ENCODE measurements around the gene PDE1A. TPM values are rescaled to one million over a fixed set of nuclear protein-coding genes. Genes with fewer than 3 reads are reported as not detected.

The PDE1A gene
- total RNA-seq, 2 experiments from 2014 or later, result not detected

DNA sequence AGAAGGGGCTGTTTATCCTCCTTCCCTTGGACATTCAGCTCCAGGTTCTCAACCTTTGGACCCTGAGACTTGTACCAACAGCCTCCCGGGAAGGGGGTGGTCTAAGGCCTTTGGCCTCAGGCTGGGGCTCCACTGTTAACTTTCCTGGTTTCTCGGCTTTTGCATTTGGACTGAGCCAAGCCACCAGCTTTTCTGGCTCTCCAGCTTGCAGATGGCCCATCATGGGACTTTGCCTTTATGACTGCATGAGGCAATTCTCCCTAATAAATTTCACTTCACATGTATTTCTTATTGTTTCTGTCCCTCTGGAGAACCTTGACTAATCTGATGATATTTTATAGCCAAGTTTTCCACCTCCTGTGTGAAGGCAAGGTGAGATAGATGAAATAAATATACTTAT lies 260.4 kb downstream of the PDE1A start:
- Histone ChIP-seq H3K36me3 (ENCODE audit: insufficient read depth, low read length) (no peaks in the 10 kb centered on the region), H3K27ac (ENCODE audit: low read depth in 1 of 2, low read length in 2 of 2) (no peak overlapping the region), H3K4me1 (ENCODE audit: insufficient read depth, low read length) (no peaks in the 10 kb centered on the region), H3K4me3 (ENCODE audit: low read length) (no peak overlapping the region), H3K9me3 (ENCODE audit: control insufficient read depth in 1 of 2, insufficient read depth in 1 of 2, low read length in 2 of 2) (no peaks in the 10 kb centered on the region), H3K27me3 (ENCODE audit: control insufficient read depth in 1 of 2, insufficient read depth in 2 of 2, low read length in 2 of 2) (no peaks in the 10 kb centered on the region)
- ATAC-seq (ENCODE audit: poor library complexity) (no peak), DNase-seq (no peak)
- intact Hi-C loops (cut with DNase I, micrococcal nuclease), result no loop called here
- no peaks in the 10 kb centered on the region for H3K36me3 Mint-ChIP-seq (ENCODE audit: low read depth)
- ChIA-PET POLR2A (no interaction called here), CTCF (no interaction called here)
- H3K4me3 Mint-ChIP-seq, result no peak overlapping the region
- no peaks in the 10 kb centered on the region for H3K9me3 Mint-ChIP-seq
- peaks cover 8% of the 10 kb centered on the region for H3K27me3 Mint-ChIP-seq
- H3K4me1 Mint-ChIP-seq (ENCODE audit: low read depth), result no peaks in the 10 kb centered on the region
- no peak overlapping the region for H3K27ac Mint-ChIP-seq
- TF ChIP-seq, protein P1, sequence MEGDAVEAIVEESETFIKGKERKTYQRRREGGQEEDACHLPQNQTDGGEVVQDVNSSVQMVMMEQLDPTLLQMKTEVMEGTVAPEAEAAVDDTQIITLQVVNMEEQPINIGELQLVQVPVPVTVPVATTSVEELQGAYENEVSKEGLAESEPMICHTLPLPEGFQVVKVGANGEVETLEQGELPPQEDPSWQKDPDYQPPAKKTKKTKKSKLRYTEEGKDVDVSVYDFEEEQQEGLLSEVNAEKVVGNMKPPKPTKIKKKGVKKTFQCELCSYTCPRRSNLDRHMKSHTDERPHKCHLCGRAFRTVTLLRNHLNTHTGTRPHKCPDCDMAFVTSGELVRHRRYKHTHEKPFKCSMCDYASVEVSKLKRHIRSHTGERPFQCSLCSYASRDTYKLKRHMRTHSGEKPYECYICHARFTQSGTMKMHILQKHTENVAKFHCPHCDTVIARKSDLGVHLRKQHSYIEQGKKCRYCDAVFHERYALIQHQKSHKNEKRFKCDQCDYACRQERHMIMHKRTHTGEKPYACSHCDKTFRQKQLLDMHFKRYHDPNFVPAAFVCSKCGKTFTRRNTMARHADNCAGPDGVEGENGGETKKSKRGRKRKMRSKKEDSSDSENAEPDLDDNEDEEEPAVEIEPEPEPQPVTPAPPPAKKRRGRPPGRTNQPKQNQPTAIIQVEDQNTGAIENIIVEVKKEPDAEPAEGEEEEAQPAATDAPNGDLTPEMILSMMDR (IDR thresholded peaks at IDR 0.05), result no peak

DNA sequence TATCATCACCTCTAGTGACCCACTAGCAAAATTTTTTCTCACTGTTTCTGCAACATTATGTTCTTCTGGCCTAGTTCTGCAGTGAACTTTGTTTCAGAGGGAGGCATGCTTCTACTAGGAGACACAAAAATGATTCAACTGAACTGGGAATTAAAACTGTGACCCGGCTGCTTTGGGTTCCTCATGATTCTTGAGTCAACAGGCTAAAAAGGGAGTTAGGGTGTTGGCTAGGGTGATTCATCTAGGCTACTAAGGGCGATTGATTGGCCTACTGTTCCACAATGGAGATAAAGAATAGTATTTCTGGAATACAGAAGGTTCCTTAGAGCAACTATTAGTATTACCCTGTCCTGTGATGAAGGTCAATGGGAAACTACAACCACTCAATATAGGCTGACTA lies 261.6 kb downstream of the PDE1A start:
- Mint-ChIP-seq H3K4me3 (no peak overlapping the region), H3K27ac (no peak overlapping the region), H3K27me3 (peaks cover 8% of the 10 kb centered on the region), H3K9me3 (no peaks in the 10 kb centered on the region), H3K4me1 (ENCODE audit: low read depth) (no peaks in the 10 kb centered on the region), H3K36me3 (ENCODE audit: low read depth) (no peaks in the 10 kb centered on the region)
- Histone ChIP-seq H3K9me3 (ENCODE audit: control insufficient read depth in 1 of 2, insufficient read depth in 1 of 2, low read length in 2 of 2) (no peaks in the 10 kb centered on the region), H3K4me3 (ENCODE audit: low read length) (no peak overlapping the region), H3K27ac (ENCODE audit: low read depth in 1 of 2, low read length in 2 of 2) (no peak overlapping the region), H3K27me3 (ENCODE audit: control insufficient read depth in 1 of 2, insufficient read depth in 2 of 2, low read length in 2 of 2) (no peaks in the 10 kb centered on the region), H3K4me1 (ENCODE audit: insufficient read depth, low read length) (no peaks in the 10 kb centered on the region), H3K36me3 (ENCODE audit: insufficient read depth, low read length) (no peaks in the 10 kb centered on the region)
- TF ChIP-seq, protein P1 (IDR thresholded peaks at IDR 0.05), result no peak
- no peak for DNase-seq
- POLR2A ChIA-PET, result no interaction called here
- ATAC-seq (ENCODE audit: poor library complexity), result no peak
- CTCF ChIA-PET, result no interaction called here
- intact Hi-C loops (cut with DNase I, micrococcal nuclease), result no loop called here

DNA sequence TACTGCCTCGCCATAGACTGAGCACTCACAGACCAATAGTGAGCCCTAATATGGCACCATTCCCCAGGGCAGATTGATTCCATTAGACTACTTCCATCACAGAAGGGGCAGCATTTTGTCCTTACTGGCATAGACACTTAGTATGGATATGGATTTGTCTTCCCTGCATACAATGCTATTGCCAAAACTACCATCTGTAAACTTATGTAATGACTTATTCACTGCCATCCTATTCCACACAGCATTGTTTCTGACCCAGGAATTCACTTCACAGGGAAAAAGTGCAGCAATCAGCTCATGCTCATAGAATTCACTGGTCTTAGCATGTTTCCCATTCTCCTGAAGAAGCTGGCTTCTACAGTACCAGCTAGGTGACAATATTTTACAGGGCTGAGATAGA lies 262.1 kb downstream of the PDE1A start:
- no peak overlapping the region for H3K27ac ChIP-seq (ENCODE audit: low read depth in 1 of 2, low read length in 2 of 2)
- H3K4me1 ChIP-seq (ENCODE audit: insufficient read depth, low read length), result no peaks in the 10 kb centered on the region
- no peaks in the 10 kb centered on the region for H3K27me3 ChIP-seq (ENCODE audit: control insufficient read depth in 1 of 2, insufficient read depth in 2 of 2, low read length in 2 of 2)
- H3K9me3 Mint-ChIP-seq, result no peaks in the 10 kb centered on the region
- ChIA-PET CTCF (no interaction called here), POLR2A (no interaction called here)
- H3K4me3 ChIP-seq (ENCODE audit: low read length), result no peak overlapping the region
- DNase-seq (no peak), ATAC-seq (ENCODE audit: poor library complexity) (no peak)
- TF ChIP-seq, protein P1 (IDR thresholded peaks at IDR 0.05), result no peak
- H3K36me3 ChIP-seq (ENCODE audit: insufficient read depth, low read length), result no peaks in the 10 kb centered on the region
- no peaks in the 10 kb centered on the region for H3K4me1 Mint-ChIP-seq (ENCODE audit: low read depth)
- no peak overlapping the region for H3K27ac Mint-ChIP-seq
- H3K27me3 Mint-ChIP-seq, result peaks cover 8% of the 10 kb centered on the region
- no peak overlapping the region for H3K4me3 Mint-ChIP-seq
- no peaks in the 10 kb centered on the region for H3K36me3 Mint-ChIP-seq (ENCODE audit: low read depth)
- intact Hi-C loops (cut with DNase I, micrococcal nuclease), result no loop called here
- no peaks in the 10 kb centered on the region for H3K9me3 ChIP-seq (ENCODE audit: control insufficient read depth in 1 of 2, insufficient read depth in 1 of 2, low read length in 2 of 2)
